Measurements from ENCODE around the gene SNX8. TPM values are rescaled to one million over a fixed set of nuclear protein-coding genes. Genes with fewer than 3 reads are reported as not detected.
A peak's percentile ranks its signal among the peaks of the same experiment; 100 is the strongest.

The SNX8 gene
- polyA plus RNA-seq, 2 of the 4 experiments (the other 2 are of a cell fraction): 21.2 to 36.3 TPM

- DNase-seq (ENCODE audit: low read depth in 1 of 2, low spot score in 1 of 2) (peak; percentile 78 to 89), FAIRE-seq (peak; percentile 43), ATAC-seq (peak; percentile 82 to 92)
- CTCF ChIA-PET: interaction anchor here (0.6 to 2.1 kb wide), 4 partner anchors 38 to 731 kb away, joined by 3 to 8 read pairs (median 3); no protein-coding TSS in a partner anchor
- Histone ChIP-seq H3K4me2 (peak overlapping the region; percentile 82), H3K9me3 (no peaks in the 10 kb centered on the region), H3K4me3 (peak overlapping the region; percentile 24), H3K27ac (peak overlapping the region; percentile 80 to 91), H3K4me1 (peaks cover 33% of the 10 kb centered on the region)
- POLR2A ChIA-PET: interaction anchor here (1.0 to 1.6 kb wide), 2 partner anchors 44 to 61 kb away, joined by 7 to 9 read pairs; partner anchors contain the start of gene EIF3B
- 7% methylated on average over 19 of the region's 20 CpGs for WGBS (ENCODE audit: missing lambda C conversion rate)
- TF ChIP-seq RARB (CRISPR knock-in tag; IDR thresholded peaks at IDR 0.05) (0 out of 2 replicates have a peak, but pooled peaks have one; percentile 53), FOXS1 (CRISPR knock-in tag; IDR thresholded peaks at IDR 0.05) (no peak), FOSB (CRISPR knock-in tag; IDR thresholded peaks at IDR 0.05) (no peak), PBX3 (IDR thresholded peaks at IDR 0.05) (no peak), ZC3H11A (IDR thresholded peaks at IDR 0.05) (no peak), BCL3 (IDR thresholded peaks at IDR 0.05) (no peak), SMC3 (IDR thresholded peaks at IDR 0.05) (no peak), HMGXB4 (CRISPR knock-in tag; IDR thresholded peaks at IDR 0.05; ENCODE audit: borderline replicate concordance) (no peak), GATA3 (IDR thresholded peaks at IDR 0.05; ENCODE audit: borderline replicate concordance) (peak; percentile 27; the same call in 1 of the 2 replicates), KDM5A (IDR thresholded peaks at IDR 0.05) (no peak), HEYL (CRISPR knock-in tag; IDR thresholded peaks at IDR 0.05) (no peak), MAX (IDR thresholded peaks at IDR 0.05) (0 out of 2 replicates have a peak, but pooled peaks have one; percentile 17), EHF (CRISPR knock-in tag; IDR thresholded peaks at IDR 0.05) (no peak), E2F6 (IDR thresholded peaks at IDR 0.05; ENCODE audit: borderline replicate concordance, low read depth) (no peak), BHLHE40 (IDR thresholded peaks at IDR 0.05; ENCODE audit: low read depth, low read length) (no peak), MAZ (IDR thresholded peaks at IDR 0.05; ENCODE audit: borderline replicate concordance, low read depth, low read length) (no peak), HOXA7 (CRISPR knock-in tag; IDR thresholded peaks at IDR 0.05) (no peak), ESRRA (IDR thresholded peaks at IDR 0.05; ENCODE audit: borderline replicate concordance, low read length) (no peak), EP300 (IDR thresholded peaks at IDR 0.05) (no peak), JUNB (IDR thresholded peaks at IDR 0.05) (no peak), ZNF302 (CRISPR knock-in tag; IDR thresholded peaks at IDR 0.05) (no peak), HOXB5 (CRISPR knock-in tag; IDR thresholded peaks at IDR 0.05) (no peak), RNF2 (IDR thresholded peaks at IDR 0.05; ENCODE audit: borderline replicate concordance, low read depth) (no peak), RCOR1 (IDR thresholded peaks at IDR 0.05; ENCODE audit: low read depth, low read length) (no peak), CTCF (IDR thresholded peaks at IDR 0.05) (no peak), CEBPB (IDR thresholded peaks at IDR 0.05) (peak; percentile 18 to 35; a peak in 1 of 4 replicates), ZSCAN20 (CRISPR knock-in tag; IDR thresholded peaks at IDR 0.05) (no peak), EHMT2 (IDR thresholded peaks at IDR 0.05; ENCODE audit: low read depth) (no peak), FOSL2 (IDR thresholded peaks at IDR 0.05) (peak; percentile 62; the same call in 1 of the 2 replicates), FOSL2 (CRISPR knock-in tag; IDR thresholded peaks at IDR 0.05) (peak; percentile 96), MYC (IDR thresholded peaks at IDR 0.05; ENCODE audit: borderline replicate concordance, low read length) (no peak), JUN (IDR thresholded peaks at IDR 0.05) (peak in 1 of 2 experiments; percentile 43; a peak in 1 of 5 replicates)
These were observed 4.3 kb downstream of the SNX8 start for GRCh38 chr7:2309889-2310331.

Measured in A549 (cell line).